Heart left ventricle (tissue), 16 donors: ENCODE data around the gene MEGF10. TPM values are rescaled to one million over a fixed set of nuclear protein-coding genes. Genes with fewer than 3 reads are reported as not detected.

Experiments
- ATAC-seq, 4 donors: fragments of 200-7000 bp; cut with Tn5 transposase; one replicate each; pipeline ENCODE4 v1.9.1; 2020 to 2022; ENCODE audit warnings: moderate library complexity in 4 of 4, mild to moderate bottlenecking in 3 of 4, moderate number of reproducible peaks in 1 of 4
- DNase-seq, 5 donors: peaks; one replicate each; pipeline ENCODE4 v3.0.0-alpha.2; 2020
- H3K27ac ChIP-seq, 12 donors: fragments of 200-600 bp; sonication (generic) in 4 of 12; one replicate each; pipeline versions ENCODE4 v1.5.0 to v1.8.0; 2016 to 2022; ENCODE audit warnings: mild to moderate bottlenecking in 2 of 12
- H3K27me3 ChIP-seq, 9 donors: fragments of 200-600 bp; sonication (generic) in 2 of 9; one replicate each; pipeline versions ENCODE4 v1.5.1 to v1.8.0; 2016 to 2022; ENCODE audit warnings: mild to moderate bottlenecking in 3 of 9
- H3K36me3 ChIP-seq, 9 donors: fragments of 200-600 bp; sonication (generic) in 2 of 9; one replicate each; pipeline versions ENCODE4 v1.5.0 to v1.8.0; 2018 to 2022; ENCODE audit warnings: mild to moderate bottlenecking in 2 of 9
- H3K4me1 ChIP-seq, 12 donors: fragments of 200-600 bp; sonication (generic) in 4 of 12; one replicate each; pipeline versions ENCODE4 v1.5.0 to v1.8.0; 2016 to 2022; ENCODE audit warnings: mild to moderate bottlenecking in 3 of 12
- H3K4me3 ChIP-seq, 12 donors: fragments of 200-600 bp; sonication (generic) in 4 of 12; one replicate each; pipeline versions ENCODE4 v1.5.0 to v1.8.0; 2017 to 2022; ENCODE audit warnings: mild to moderate bottlenecking in 9 of 12, moderate library complexity in 4 of 12
- H3K9me3 ChIP-seq, 12 donors: fragments of 200-600 bp; sonication (generic) in 4 of 12; one replicate each; pipeline versions ENCODE4 v1.5.0 to v1.8.0; 2016 to 2022; ENCODE audit warnings: mild to moderate bottlenecking in 1 of 12
- POLR2A ChIP-seq, 2 donors: fragments of 450-650 bp; IDR thresholded peaks; one replicate each; pipeline ENCODE4 v1.6.1; 2017; ENCODE audit warnings: antibody characterized with exemption in 2 of 2, mild to moderate bottlenecking in 2 of 2, moderate library complexity in 2 of 2
- WGBS, 4 donors: extraction: QIAGEN DNeasy Blood & Tissue Kit in 2 of 4; methylation state at CpG; one replicate each; pipeline versions ENCODE4 v1.1.5 to v1.1.7; 2013 to 2018; 5-methylcytosine and 5-hydroxymethylcytosine counted together
- intact Hi-C, 10 donors: fragments of 100-400 bp; cut with DNase I; formaldehyde crosslinking; loops; one replicate each; pipeline versions ENCODE4 v1.11.1 to v1.14.2; 2022
- polyA plus RNA-seq, 2 donors: library from polyadenylated mRNA; stranded (reverse); fragments of 200-250 nt; gene quantifications; one replicate each; pipeline ENCODE4 v1.2.3, GENCODE V29; 2013
- total RNA-seq, 9 donors: library from RNA; depleted of rRNA in 2 of 9; stranded (reverse); fragments of >200 nt in 2 of 9; fragmentation: NEBNext Ultra II Directional in 3 of 9; extraction: Animal tissue kit (Norgen Biotek cat#: 25700) in 3 of 9; gene quantifications; one replicate each; pipeline versions ENCODE4 v1.1.0 to v1.2.4, GENCODE V29; 2016 to 2023
- TF ChIP-seq, protein P1 (sequence below), 12 donors: fragments of 200-600 bp; sonication (generic) in 4 of 12; IDR thresholded peaks; one replicate each; pipeline versions ENCODE4 v1.5.0 to v1.8.0; 2018 to 2022; ENCODE audit warnings: antibody characterized with exemption in 12 of 12, mild to moderate bottlenecking in 5 of 12
- donor health status: ischemic (EF 13 %, LVEDD 7.1; RV severe dilation, severe dysfunction).
- donor health status: healthy with polysubstance abuse.
- donor health status: DM: no; HTN: yes; CAD: no.
- donor health status: DM: no; HTN: no; CAD: no.
- donor health status: ischemic (EF 25% LVEDD 6.9; RV normal size, moderate dysfunction).
- donor health status: ischemic (EF 25% LVEDD 5.7; RV mildly dilated, moderate dysfunction).
- donor health status: healthy.
- donor health status: DM: yes; HTN: yes; CAD: no.
- donor health status: ischemic (EF 35%, LVEDD 5.7; RV mildly dilated, moderate dysfunction).
- donor health status: nonischemic (EF 11% LVEDD 7.7; RV severe dilation, severe dysfunction).
- donor health status: DM: yes; HTN: yes; CAD: no.
- donor health status: PGD.
- donor health status: ischemic (EF 29% LVEDD 5.4; RV normal size, mild dysfunction).
- donor health status: nonischemic (EF 23%, LVEDD 6.1; RV moderate dilation, normal function).

Gene MEGF10
- total and polyA plus RNA-seq, 11 donors = 0.04 to 1.3 (median 0.32) TPM

GRCh38 chr5:127392762-127393161 lies 102.2 kb downstream of the MEGF10 start:
- DNase-seq (no peak), ATAC-seq (no peak)
- Histone ChIP-seq H3K9me3 (no peaks in the 10 kb centered on the region), H3K27ac (no peak overlapping the region), H3K4me1 (no peaks in the 10 kb centered on the region), H3K27me3 (peaks cover 0 to 14% (median 0%) of the 10 kb centered on the region in 9 donors), H3K4me3 (no peak overlapping the region), H3K36me3 (no peaks in the 10 kb centered on the region)
- intact Hi-C loops = no loop called here
- TF ChIP-seq, protein P1, sequence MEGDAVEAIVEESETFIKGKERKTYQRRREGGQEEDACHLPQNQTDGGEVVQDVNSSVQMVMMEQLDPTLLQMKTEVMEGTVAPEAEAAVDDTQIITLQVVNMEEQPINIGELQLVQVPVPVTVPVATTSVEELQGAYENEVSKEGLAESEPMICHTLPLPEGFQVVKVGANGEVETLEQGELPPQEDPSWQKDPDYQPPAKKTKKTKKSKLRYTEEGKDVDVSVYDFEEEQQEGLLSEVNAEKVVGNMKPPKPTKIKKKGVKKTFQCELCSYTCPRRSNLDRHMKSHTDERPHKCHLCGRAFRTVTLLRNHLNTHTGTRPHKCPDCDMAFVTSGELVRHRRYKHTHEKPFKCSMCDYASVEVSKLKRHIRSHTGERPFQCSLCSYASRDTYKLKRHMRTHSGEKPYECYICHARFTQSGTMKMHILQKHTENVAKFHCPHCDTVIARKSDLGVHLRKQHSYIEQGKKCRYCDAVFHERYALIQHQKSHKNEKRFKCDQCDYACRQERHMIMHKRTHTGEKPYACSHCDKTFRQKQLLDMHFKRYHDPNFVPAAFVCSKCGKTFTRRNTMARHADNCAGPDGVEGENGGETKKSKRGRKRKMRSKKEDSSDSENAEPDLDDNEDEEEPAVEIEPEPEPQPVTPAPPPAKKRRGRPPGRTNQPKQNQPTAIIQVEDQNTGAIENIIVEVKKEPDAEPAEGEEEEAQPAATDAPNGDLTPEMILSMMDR (IDR thresholded peaks at IDR 0.05) = no peak
- TF ChIP-seq POLR2A (IDR thresholded peaks at IDR 0.05) = no peak
- 78 to 93% (median 85%) methylated on average over 4 of the region's 4 CpGs for WGBS, 4 donors

DNA sequence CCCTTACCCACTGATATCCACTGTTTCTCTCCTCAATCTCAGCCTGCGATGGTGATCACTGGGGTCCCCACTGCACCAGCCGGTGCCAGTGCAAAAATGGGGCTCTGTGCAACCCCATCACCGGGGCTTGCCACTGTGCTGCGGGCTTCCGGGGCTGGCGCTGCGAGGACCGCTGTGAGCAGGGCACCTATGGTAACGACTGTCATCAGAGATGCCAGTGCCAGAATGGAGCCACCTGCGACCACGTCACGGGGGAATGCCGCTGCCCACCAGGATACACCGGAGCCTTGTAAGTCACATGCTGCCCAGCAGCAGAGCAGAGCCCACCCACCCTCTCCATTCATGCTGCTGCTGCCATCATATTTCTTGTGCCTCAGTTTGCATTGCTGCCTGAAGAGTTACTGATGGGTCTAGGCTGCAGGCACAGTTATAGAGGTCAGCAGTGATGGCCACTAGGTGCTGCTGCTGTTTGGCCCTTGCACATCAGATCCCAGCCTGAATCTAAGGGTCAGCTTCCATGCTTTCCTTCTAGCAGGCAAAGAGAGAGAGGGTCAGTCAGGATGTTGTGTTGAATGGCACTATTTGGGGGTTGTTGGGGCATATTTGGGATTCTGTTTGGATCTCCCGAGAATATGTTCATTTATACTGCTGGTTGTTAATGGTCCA lies 106.0 kb downstream of the MEGF10 start:
- Histone ChIP-seq H3K27me3 (peaks cover 0 to 14% (median 0%) of the 10 kb centered on the region in 9 donors), H3K4me1 (peaks cover 0 to 4% (median 0%) of the 10 kb centered on the region in 12 donors), H3K27ac (no peak overlapping the region), H3K4me3 (no peak overlapping the region), H3K36me3 (no peaks in the 10 kb centered on the region), H3K9me3 (no peaks in the 10 kb centered on the region)
- TF ChIP-seq, protein P1 (IDR thresholded peaks at IDR 0.05) = no peak
- no peak for TF ChIP-seq POLR2A (IDR thresholded peaks at IDR 0.05)
- intact Hi-C loops = no loop called here
- ATAC-seq (no peak), DNase-seq (no peak)
- WGBS, 4 donors = 94 to 98% (median 95%) methylated on average over 15 of the region's 15 CpGs

GRCh38 chr5:127398508-127398907 lies 107.9 kb downstream of the MEGF10 start:
- H3K9me3 ChIP-seq = no peaks in the 10 kb centered on the region
- 53 to 83% (median 59%) methylated on average over 2 of the region's 2 CpGs for WGBS, 4 donors
- H3K27me3 ChIP-seq = peaks cover 0 to 14% (median 0%) of the 10 kb centered on the region in 9 donors
- no peak overlapping the region for H3K4me3 ChIP-seq
- ATAC-seq = no peak
- DNase-seq = no peak
- H3K27ac ChIP-seq = no peak overlapping the region
- intact Hi-C loops = no loop called here
- peaks cover 0 to 4% (median 0%) of the 10 kb centered on the region in 12 donors for H3K4me1 ChIP-seq
- no peak for TF ChIP-seq POLR2A (IDR thresholded peaks at IDR 0.05)
- TF ChIP-seq, protein P1 (IDR thresholded peaks at IDR 0.05) = no peak
- no peaks in the 10 kb centered on the region for H3K36me3 ChIP-seq

DNA sequence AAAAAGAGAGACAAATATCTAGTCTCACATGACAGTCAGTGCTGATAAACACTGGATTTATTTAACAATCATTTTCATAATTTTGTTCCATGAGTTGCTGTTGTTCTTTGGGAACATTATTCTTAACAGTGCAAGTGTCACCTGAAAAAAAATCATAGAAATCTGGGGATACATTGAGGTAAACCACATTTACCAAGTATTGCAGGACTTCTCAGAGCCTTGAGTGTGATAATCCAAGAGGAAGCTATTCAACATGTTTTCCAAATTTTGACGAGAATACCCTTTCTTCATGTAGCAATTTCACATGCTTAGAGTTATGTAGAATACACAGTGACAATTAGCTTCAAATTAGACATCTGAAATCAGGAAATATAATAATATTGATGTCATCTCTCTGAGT lies 108.5 kb downstream of the MEGF10 start:
- no peak overlapping the region for H3K4me3 ChIP-seq
- H3K36me3 ChIP-seq = no peaks in the 10 kb centered on the region
- DNase-seq (no peak), ATAC-seq (no peak)
- intact Hi-C loops = no loop called here
- 78 to 90% (median 87%) methylated on average over 1 of the region's 1 CpG for WGBS, 4 donors
- TF ChIP-seq POLR2A (IDR thresholded peaks at IDR 0.05) = no peak
- TF ChIP-seq, protein P1 (IDR thresholded peaks at IDR 0.05) = no peak
- H3K9me3 ChIP-seq = no peaks in the 10 kb centered on the region
- H3K27ac ChIP-seq = no peak overlapping the region
- H3K27me3 ChIP-seq = peaks cover 0 to 14% (median 0%) of the 10 kb centered on the region in 9 donors
- peaks cover 0 to 4% (median 0%) of the 10 kb centered on the region in 12 donors for H3K4me1 ChIP-seq
